ENCODE data around the gene EGFR. TPM values are rescaled to one million over a fixed set of nuclear protein-coding genes. Genes with fewer than 3 reads are reported as not detected.

The EGFR gene
- total and polyA plus RNA-seq, 2 donors (not counting 3 experiments of a cell fraction or from before 2014, with no cell fraction given) = 1.5 to 4.1 TPM

DNA sequence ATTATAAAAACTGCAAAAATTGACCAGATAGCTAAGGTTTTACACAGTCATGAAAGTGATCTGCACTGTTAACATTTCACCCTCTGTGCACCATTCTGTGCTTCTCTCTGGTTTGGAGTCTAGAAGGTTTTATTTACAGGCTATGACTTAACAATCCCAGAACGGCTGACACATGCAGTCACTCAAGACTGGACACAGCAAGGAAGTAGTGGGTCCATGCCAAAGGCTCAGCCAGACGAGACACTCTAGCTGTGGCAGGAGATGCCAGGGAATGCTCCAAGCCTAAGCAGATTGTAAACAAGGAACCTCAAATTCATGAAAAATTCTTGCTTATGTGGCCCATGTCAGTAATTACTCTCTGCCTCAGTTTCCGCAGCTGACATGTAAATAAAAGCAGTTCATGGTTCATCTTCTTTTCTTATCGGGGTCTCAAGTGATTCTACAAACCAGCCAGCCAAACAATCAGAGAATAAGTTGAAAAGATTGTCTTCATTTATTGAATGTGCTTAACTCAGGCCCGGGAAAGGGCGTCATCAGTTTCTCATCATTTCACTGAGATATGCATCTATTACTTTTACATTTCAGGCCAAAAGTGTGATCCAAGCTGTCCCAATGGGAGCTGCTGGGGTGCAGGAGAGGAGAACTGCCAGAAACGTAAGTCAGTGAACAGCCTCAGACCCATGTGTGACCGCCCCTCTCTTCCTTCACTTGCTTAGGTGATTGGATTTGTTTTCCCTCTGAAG, 132.1 kb downstream of the EGFR start:
- no peak overlapping the region for H2AFZ ChIP-seq (ENCODE audit: low read depth, low read length)
- CTCF ChIA-PET = interaction anchor here (1.9 kb wide), 1 partner anchor 105 kb away, joined by 5 read pairs; no protein-coding TSS in a partner anchor
- POLR2A ChIA-PET = no interaction called here
- BruUV-seq (replicated peaks) = no TSS peak
- DNase-seq (ENCODE audit: low read depth, low spot score) = no peak
- intact Hi-C loops (cut with micrococcal nuclease) = no loop called here
- FAIRE-seq = no peak
- no peak overlapping the region for H3K4me2 ChIP-seq (ENCODE audit: insufficient read depth, low read length)
- no peak overlapping the region for H3K4me3 ChIP-seq (replicated peaks in 1 of 3; ENCODE audit: insufficient read depth in 1 of 3, low read depth in 1 of 3, low read length in 3 of 3)
- H3K9ac ChIP-seq (replicated peaks; ENCODE audit: extremely low read depth, insufficient read depth, low read length) = no peak overlapping the region
- peaks cover 9% of the 10 kb centered on the region for H3K4me1 ChIP-seq (ENCODE audit: control insufficient read depth, extremely low read depth, insufficient read depth, low read length)
- dilution Hi-C loops (cut with MboI; ENCODE audit: extremely low pct_ligation_motif_present, low sequenced_read_pairs) = no loop called here
- H3K9me1 ChIP-seq (replicated peaks; ENCODE audit: control insufficient read depth, extremely low read depth, insufficient read depth, low read length) = no peaks in the 10 kb centered on the region
- H3K27me3 ChIP-seq (ENCODE audit: control insufficient read depth in 2 of 2, insufficient read depth in 2 of 2, low read length in 2 of 2) = no peaks in the 10 kb centered on the region
- no peaks in the 10 kb centered on the region for H3K9me3 ChIP-seq (replicated peaks; ENCODE audit: control insufficient read depth, insufficient read depth, low read length)
- no peaks in the 10 kb centered on the region for H3K79me2 ChIP-seq (ENCODE audit: control insufficient read depth, insufficient read depth, low read length)
- no peaks in the 10 kb centered on the region for H4K20me1 ChIP-seq (replicated peaks; ENCODE audit: control insufficient read depth, extremely low read depth, insufficient read depth, low read length)
- TF ChIP-seq, protein P1, sequence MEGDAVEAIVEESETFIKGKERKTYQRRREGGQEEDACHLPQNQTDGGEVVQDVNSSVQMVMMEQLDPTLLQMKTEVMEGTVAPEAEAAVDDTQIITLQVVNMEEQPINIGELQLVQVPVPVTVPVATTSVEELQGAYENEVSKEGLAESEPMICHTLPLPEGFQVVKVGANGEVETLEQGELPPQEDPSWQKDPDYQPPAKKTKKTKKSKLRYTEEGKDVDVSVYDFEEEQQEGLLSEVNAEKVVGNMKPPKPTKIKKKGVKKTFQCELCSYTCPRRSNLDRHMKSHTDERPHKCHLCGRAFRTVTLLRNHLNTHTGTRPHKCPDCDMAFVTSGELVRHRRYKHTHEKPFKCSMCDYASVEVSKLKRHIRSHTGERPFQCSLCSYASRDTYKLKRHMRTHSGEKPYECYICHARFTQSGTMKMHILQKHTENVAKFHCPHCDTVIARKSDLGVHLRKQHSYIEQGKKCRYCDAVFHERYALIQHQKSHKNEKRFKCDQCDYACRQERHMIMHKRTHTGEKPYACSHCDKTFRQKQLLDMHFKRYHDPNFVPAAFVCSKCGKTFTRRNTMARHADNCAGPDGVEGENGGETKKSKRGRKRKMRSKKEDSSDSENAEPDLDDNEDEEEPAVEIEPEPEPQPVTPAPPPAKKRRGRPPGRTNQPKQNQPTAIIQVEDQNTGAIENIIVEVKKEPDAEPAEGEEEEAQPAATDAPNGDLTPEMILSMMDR (IDR thresholded peaks at IDR 0.05; ENCODE audit: extremely low read depth in 1 of 2, insufficient read depth in 1 of 2, low read depth in 1 of 2, low read length in 2 of 2) = no peak
- TF ChIP-seq, protein P2, sequence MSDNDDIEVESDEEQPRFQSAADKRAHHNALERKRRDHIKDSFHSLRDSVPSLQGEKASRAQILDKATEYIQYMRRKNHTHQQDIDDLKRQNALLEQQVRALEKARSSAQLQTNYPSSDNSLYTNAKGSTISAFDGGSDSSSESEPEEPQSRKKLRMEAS (IDR thresholded peaks at IDR 0.05; ENCODE audit: insufficient read depth, insufficient read length) = no peak
- TF ChIP-seq EZH2 (IDR thresholded peaks at IDR 0.05; ENCODE audit: borderline replicate concordance, low read depth, low read length, severe bottlenecking) (no peak), MYC (IDR thresholded peaks at IDR 0.05; ENCODE audit: low read depth, low read length) (no peak), POLR2A (IDR thresholded peaks at IDR 0.05; ENCODE audit: low read depth, low read length) (no peak), FOS (IDR thresholded peaks at IDR 0.05; ENCODE audit: borderline replicate concordance, insufficient read depth, low read length) (no peak), GATA2 (IDR thresholded peaks at IDR 0.05; ENCODE audit: insufficient read depth, insufficient read length, low read depth, low read length) (no peak), JUN (IDR thresholded peaks at IDR 0.05; ENCODE audit: borderline replicate concordance, insufficient read depth, insufficient read length, low read depth) (no peak), POLR2AphosphoS5 (IDR thresholded peaks at IDR 0.05; ENCODE audit: insufficient read depth, low read depth, low read length) (no peak)
- H3K27ac ChIP-seq (ENCODE audit: insufficient read depth, low read depth, low read length) = no peak overlapping the region
- no peaks in the 10 kb centered on the region for H3K36me3 ChIP-seq (ENCODE audit: control insufficient read depth in 2 of 2, extremely low read depth in 1 of 2, insufficient read depth in 2 of 2, low read length in 2 of 2)

Data from endothelial cell of umbilical vein (primary cell).